Measurements from ENCODE around the gene GNAL.

GNAL gene

GRCh38 chr18:11798271-11798670, 109.2 kb downstream of the GNAL start:
- in situ Hi-C loops (cut with HindIII; ENCODE audit: low sequenced_read_pairs): no loop called here

GRCh38 chr18:11799066-11799465, 110.0 kb downstream of the GNAL start:
- no peak for DNase-seq (ENCODE audit: low read depth, low spot score)
- TF ChIP-seq, protein P1, sequence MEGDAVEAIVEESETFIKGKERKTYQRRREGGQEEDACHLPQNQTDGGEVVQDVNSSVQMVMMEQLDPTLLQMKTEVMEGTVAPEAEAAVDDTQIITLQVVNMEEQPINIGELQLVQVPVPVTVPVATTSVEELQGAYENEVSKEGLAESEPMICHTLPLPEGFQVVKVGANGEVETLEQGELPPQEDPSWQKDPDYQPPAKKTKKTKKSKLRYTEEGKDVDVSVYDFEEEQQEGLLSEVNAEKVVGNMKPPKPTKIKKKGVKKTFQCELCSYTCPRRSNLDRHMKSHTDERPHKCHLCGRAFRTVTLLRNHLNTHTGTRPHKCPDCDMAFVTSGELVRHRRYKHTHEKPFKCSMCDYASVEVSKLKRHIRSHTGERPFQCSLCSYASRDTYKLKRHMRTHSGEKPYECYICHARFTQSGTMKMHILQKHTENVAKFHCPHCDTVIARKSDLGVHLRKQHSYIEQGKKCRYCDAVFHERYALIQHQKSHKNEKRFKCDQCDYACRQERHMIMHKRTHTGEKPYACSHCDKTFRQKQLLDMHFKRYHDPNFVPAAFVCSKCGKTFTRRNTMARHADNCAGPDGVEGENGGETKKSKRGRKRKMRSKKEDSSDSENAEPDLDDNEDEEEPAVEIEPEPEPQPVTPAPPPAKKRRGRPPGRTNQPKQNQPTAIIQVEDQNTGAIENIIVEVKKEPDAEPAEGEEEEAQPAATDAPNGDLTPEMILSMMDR (IDR thresholded peaks at IDR 0.05; ENCODE audit: low read depth, low read length): no peak
- H3K4me3 ChIP-seq (ENCODE audit: low read depth, low read length): no peak overlapping the region
- in situ Hi-C loops (cut with HindIII; ENCODE audit: low sequenced_read_pairs): no loop called here

More at GRCh38 chr18:11798271-11798670, 109.2 kb downstream of the GNAL start:
- TF ChIP-seq, protein P1 (IDR thresholded peaks at IDR 0.05; ENCODE audit: low read depth, low read length): no peak
- DNase-seq (ENCODE audit: low read depth, low spot score): no peak
- no peak overlapping the region for H3K4me3 ChIP-seq (ENCODE audit: low read depth, low read length)

DNA sequence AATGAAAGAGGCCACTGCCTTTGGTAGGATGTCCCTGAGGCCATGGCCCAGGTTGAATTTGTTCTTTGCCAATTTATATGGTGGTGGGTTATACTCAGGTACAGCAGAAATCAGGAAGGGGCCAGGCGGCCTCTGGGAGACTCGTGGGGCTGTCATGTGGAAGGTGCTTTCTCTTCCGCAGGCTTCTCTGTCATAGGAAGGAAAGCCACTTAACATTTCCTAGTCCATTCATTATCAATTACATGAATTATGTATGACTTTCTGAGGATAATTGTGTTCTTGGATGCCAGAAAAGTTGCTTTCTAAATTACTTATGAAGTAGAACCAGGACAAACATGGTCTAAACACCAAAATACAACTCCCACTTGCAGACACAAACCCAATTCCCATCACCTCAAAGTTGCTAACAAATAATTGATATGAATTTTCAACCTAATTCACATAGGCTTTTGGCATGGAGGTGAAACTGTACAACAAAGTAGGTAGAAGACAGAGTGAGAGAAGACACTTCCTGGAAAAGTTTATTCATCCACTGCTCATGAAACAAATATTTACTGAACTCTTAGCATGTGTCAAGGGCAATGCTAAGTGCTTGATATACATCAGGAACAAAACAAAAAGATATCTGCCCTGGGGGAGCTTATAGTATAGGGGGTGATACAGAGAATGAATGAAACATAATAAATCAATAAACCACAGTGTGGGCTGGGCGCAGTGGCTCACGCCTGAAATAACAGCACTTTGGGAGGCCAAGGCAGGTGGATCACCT, 111.7 kb downstream of the GNAL start:
- TF ChIP-seq, protein P1 (IDR thresholded peaks at IDR 0.05; ENCODE audit: low read depth, low read length): no peak
- in situ Hi-C loops (cut with HindIII; ENCODE audit: low sequenced_read_pairs): no loop called here
- no peak overlapping the region for H3K4me3 ChIP-seq (ENCODE audit: low read depth, low read length)

GRCh38 chr18:11801573-11801972, 112.5 kb downstream of the GNAL start:
- H3K4me3 ChIP-seq (ENCODE audit: low read depth, low read length): no peak overlapping the region
- TF ChIP-seq, protein P1 (IDR thresholded peaks at IDR 0.05; ENCODE audit: low read depth, low read length): no peak
- in situ Hi-C loops (cut with HindIII; ENCODE audit: low sequenced_read_pairs): no loop called here
- no peak for DNase-seq (ENCODE audit: low read depth, low spot score)

More for the DNA sequence above, 111.7 kb downstream of the GNAL start:
- no peak for DNase-seq (ENCODE audit: low read depth, low spot score)

DNA sequence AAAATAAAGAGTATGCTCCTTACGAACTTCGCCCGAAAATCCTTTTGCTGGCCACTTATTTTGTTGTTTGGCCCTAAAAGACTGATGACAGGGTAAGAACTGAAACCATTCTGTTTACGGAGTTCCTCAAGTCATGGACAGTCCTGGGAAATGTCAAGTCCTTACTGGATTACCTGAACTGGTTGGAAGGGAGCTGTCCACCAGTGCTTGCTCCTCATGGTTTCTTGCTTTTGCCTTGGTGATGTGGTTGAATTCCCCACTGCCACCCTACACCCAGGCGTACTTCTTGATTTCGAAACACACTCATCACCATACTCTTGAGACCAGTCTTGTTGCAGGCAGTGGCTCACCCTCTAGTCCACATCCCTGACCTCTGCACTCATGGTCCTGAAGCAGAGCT, 113.1 kb downstream of the GNAL start:
- TF ChIP-seq, protein P1 (IDR thresholded peaks at IDR 0.05; ENCODE audit: low read depth, low read length): no peak
- H3K4me3 ChIP-seq (ENCODE audit: low read depth, low read length): no peak overlapping the region
- DNase-seq (ENCODE audit: low read depth, low spot score): no peak
- in situ Hi-C loops (cut with HindIII; ENCODE audit: low sequenced_read_pairs): no loop called here

DNA sequence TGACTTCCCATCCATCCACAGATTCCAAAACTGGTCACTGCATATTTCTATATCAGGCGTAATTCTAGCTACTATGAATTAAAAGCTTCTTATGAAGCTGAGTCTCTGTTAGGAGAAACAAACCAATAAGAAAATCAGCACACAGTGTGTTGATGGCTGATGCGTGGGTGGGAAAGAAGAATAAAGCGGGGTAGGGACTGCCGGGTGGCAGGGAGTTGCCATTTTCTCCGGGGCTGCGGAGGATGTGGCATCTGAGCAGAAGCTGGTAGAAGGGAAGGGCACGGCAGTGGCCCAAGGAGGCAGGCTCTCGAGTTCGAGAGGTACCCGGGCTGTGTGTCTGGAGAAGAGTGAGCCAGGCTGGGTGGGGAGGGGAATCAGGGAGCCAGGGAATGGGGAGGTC, 113.5 kb downstream of the GNAL start:
- TF ChIP-seq, protein P1 (IDR thresholded peaks at IDR 0.05; ENCODE audit: low read depth, low read length): no peak
- DNase-seq (ENCODE audit: low read depth, low spot score): no peak
- H3K4me3 ChIP-seq (ENCODE audit: low read depth, low read length): no peak overlapping the region
- in situ Hi-C loops (cut with HindIII; ENCODE audit: low sequenced_read_pairs): no loop called here
